Neural cell (in vitro differentiated cells): ENCODE data around the gene TMEM59L. TPM values are rescaled to one million over a fixed set of nuclear protein-coding genes. Genes with fewer than 3 reads are reported as not detected.

Source experiments
- H2AFZ ChIP-seq: fragments of 200-600, 300-800 bp; sonication (generic), shearing (Covaris generic); 2 replicates; pipeline ENCODE4 v1.6.0; 2014; ENCODE audit warnings: low read depth, mild to moderate bottlenecking, antibody characterized with exemption, low read length, moderate library complexity
- H3F3A ChIP-seq: fragments of 200-600 bp; shearing (Covaris generic); 2 replicates; pipeline ENCODE4 v1.6.1; 2016; ENCODE audit warnings: mild to moderate bottlenecking, moderate library complexity, mixed read lengths, antibody characterized with exemption, low read length; ENCODE audit not compliant: insufficient read depth, poor library complexity, severe bottlenecking
- H3K27ac ChIP-seq: fragments of 200-600, 300-800 bp; sonication (generic), shearing (Covaris generic); 2 replicates; pipeline ENCODE4 v1.5.1; 2014; ENCODE audit warnings: mild to moderate bottlenecking, low read length, moderate library complexity
- H3K27me3 ChIP-seq: fragments of 300-800, 200-600 bp; sonication (generic), shearing (Covaris generic); 2 replicates; pipeline ENCODE4 v1.6.0; 2014; ENCODE audit warnings: mild to moderate bottlenecking, low read depth, low read length, moderate library complexity; ENCODE audit not compliant: insufficient read depth
- H3K36me3 ChIP-seq: fragments of 300-800, 200-600 bp; sonication (generic), shearing (Covaris generic); 2 replicates; pipeline ENCODE4 v1.5.1; 2014; ENCODE audit warnings: mild to moderate bottlenecking, antibody characterized with exemption, low read length, moderate library complexity; ENCODE audit not compliant: insufficient read depth
- H3K4me2 ChIP-seq: fragments of 300-800, 200-600 bp; sonication (generic), shearing (Covaris generic); 2 replicates; pipeline ENCODE4 v1.6.0; 2014; ENCODE audit warnings: mild to moderate bottlenecking, low read length
- H3K4me3 ChIP-seq: fragments of 300-800, 200-600 bp; sonication (generic), shearing (Covaris generic); 2 replicates; pipeline ENCODE4 v1.5.1; 2014; ENCODE audit warnings: mild to moderate bottlenecking, low read length, moderate library complexity
- H3K79me2 ChIP-seq: fragments of 200-600 bp; shearing (Covaris generic); replicated peaks from 2 replicates; pipeline ENCODE4 v1.6.0; 2014; ENCODE audit warnings: mild to moderate bottlenecking, low read length, moderate library complexity; ENCODE audit not compliant: insufficient read depth
- H3K9ac ChIP-seq: fragments of 300-800, 200-600 bp; sonication (generic), shearing (Covaris generic); 2 replicates; pipeline ENCODE4 v1.6.1; 2016; ENCODE audit warnings: mild to moderate bottlenecking, low read length, mixed read lengths
- H3K9me2 ChIP-seq: fragments of 200-600 bp; shearing (Covaris generic); 2 replicates; pipeline ENCODE4 v1.6.1; 2016; ENCODE audit warnings: mild to moderate bottlenecking, low read length, mixed read lengths; ENCODE audit not compliant: insufficient read depth
- H3K9me3 ChIP-seq: fragments of 200-600, 300-800 bp; sonication (generic), shearing (Covaris generic); 2 replicates; pipeline ENCODE4 v1.6.1; 2016; ENCODE audit warnings: mild to moderate bottlenecking, mixed run types, low read length, moderate library complexity, mixed read lengths
- H4K20me1 ChIP-seq: fragments of 200-600 bp; shearing (Covaris generic); 2 replicates; pipeline ENCODE4 v1.6.1; 2016; ENCODE audit warnings: mild to moderate bottlenecking, mixed run types; ENCODE audit not compliant: insufficient read depth
- EP300 ChIP-seq: fragments of 450-650 bp; conservative IDR thresholded peaks from 2 replicates; pipeline ENCODE4 v1.6.1; 2014; ENCODE audit warnings: antibody characterized with exemption, mild to moderate bottlenecking, moderate library complexity; ENCODE audit not compliant: poor library complexity, severe bottlenecking
- EZH2 ChIP-seq: fragments of 200-600, 300-800 bp; shearing (Covaris generic), sonication (generic); IDR thresholded peaks from 2 replicates; pipeline ENCODE4 v1.6.1; 2014; ENCODE audit warnings: antibody characterized with exemption, low read length, borderline replicate concordance, mild to moderate bottlenecking; ENCODE audit not compliant: insufficient read depth, poor library complexity, severe bottlenecking
- MXI1 ChIP-seq: fragments of 450-650 bp; conservative IDR thresholded peaks from 2 replicates; pipeline ENCODE4 v1.6.1; 2014; ENCODE audit warnings: antibody characterized with exemption, mild to moderate bottlenecking; ENCODE audit not compliant: poor library complexity, severe bottlenecking
- POLR2AphosphoS5 ChIP-seq: IDR thresholded peaks from 2 replicates; pipeline ENCODE4 v1.6.1; 2012
- RAD21 ChIP-seq: fragments of 450-650 bp; conservative IDR thresholded peaks from 2 replicates; pipeline ENCODE4 v1.6.1; 2014; ENCODE audit warnings: antibody characterized with exemption, mild to moderate bottlenecking, moderate library complexity
- SMC3 ChIP-seq: fragments of 450-650 bp; conservative IDR thresholded peaks from 2 replicates; pipeline ENCODE4 v1.6.1; 2014; ENCODE audit warnings: antibody characterized with exemption, mild to moderate bottlenecking, moderate library complexity; ENCODE audit not compliant: poor library complexity
- TAF1 ChIP-seq: IDR thresholded peaks from 2 replicates; pipeline ENCODE4 v1.6.1; 2012; ENCODE audit warnings: low read depth
- polyA plus RNA-seq: library from polyadenylated mRNA; depleted of rRNA; stranded (reverse); fragments of >200 nt; gene quantifications from 2 replicates; pipeline ENCODE4 v1.2.3, GENCODE V29; 2014
- TF ChIP-seq, protein P1 (sequence below): IDR thresholded peaks from 2 replicates; pipeline ENCODE4 v1.6.1; 2012; ENCODE audit warnings: borderline replicate concordance
- TF ChIP-seq, protein P2 (sequence below): fragments of 450-650 bp; IDR thresholded peaks from 2 replicates; pipeline ENCODE4 v1.5.1; 2014; ENCODE audit warnings: antibody characterized with exemption, mild to moderate bottlenecking, moderate library complexity; ENCODE audit not compliant: poor library complexity, severe bottlenecking

TMEM59L gene
- polyA plus RNA-seq, 1 donor from 2014 or later = 138 TPM

DNA sequence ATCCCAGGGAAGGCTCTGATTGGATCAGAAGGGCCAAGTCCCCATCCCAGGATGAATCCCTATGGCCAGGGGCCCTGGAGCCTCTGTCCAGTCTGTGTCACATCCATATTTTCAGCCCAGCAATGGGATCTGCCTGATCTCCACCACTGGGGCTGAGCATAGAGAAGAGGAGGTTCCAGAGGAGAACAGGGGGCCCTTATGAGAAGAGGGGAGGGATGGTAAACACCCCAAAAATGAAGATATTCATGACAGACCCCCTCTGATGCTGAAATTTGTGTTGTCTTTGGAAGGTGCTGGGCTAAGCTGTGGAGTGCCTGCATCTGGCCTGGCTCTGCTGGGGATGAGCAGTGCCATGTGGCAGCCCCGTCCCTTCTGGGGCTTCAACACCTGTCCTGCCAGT, 38.6 kb downstream of the TMEM59L start:
- H3K4me2 ChIP-seq = no peak overlapping the region
- TF ChIP-seq EP300 (no peak), EZH2 (no peak), RAD21 (no peak), TAF1 (no peak), POLR2AphosphoS5 (no peak)
- TF ChIP-seq, protein P1, sequence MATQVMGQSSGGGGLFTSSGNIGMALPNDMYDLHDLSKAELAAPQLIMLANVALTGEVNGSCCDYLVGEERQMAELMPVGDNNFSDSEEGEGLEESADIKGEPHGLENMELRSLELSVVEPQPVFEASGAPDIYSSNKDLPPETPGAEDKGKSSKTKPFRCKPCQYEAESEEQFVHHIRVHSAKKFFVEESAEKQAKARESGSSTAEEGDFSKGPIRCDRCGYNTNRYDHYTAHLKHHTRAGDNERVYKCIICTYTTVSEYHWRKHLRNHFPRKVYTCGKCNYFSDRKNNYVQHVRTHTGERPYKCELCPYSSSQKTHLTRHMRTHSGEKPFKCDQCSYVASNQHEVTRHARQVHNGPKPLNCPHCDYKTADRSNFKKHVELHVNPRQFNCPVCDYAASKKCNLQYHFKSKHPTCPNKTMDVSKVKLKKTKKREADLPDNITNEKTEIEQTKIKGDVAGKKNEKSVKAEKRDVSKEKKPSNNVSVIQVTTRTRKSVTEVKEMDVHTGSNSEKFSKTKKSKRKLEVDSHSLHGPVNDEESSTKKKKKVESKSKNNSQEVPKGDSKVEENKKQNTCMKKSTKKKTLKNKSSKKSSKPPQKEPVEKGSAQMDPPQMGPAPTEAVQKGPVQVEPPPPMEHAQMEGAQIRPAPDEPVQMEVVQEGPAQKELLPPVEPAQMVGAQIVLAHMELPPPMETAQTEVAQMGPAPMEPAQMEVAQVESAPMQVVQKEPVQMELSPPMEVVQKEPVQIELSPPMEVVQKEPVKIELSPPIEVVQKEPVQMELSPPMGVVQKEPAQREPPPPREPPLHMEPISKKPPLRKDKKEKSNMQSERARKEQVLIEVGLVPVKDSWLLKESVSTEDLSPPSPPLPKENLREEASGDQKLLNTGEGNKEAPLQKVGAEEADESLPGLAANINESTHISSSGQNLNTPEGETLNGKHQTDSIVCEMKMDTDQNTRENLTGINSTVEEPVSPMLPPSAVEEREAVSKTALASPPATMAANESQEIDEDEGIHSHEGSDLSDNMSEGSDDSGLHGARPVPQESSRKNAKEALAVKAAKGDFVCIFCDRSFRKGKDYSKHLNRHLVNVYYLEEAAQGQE = no peak
- no peak overlapping the region for H3K9ac ChIP-seq

DNA sequence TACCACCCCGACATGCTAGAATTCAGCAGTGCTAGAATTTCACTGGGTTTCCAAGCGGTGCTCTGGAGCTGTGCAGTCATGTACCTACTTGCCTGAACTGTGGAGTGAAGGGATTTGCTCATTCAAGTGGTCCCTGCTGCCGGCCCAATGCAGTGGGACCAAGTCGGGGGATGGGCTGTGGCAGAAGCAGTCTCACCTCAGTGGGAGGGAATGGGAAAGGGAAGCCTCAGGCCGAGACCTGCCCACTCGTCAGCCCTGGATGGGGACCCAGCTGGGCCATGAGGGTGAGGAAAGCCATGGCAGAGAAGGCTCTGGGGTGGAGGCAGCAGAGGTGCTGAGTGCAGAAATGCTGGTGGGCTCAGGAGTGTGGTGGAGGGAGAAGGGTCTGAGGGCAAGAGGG, 39.1 kb downstream of the TMEM59L start:
- H2AFZ ChIP-seq = no peak overlapping the region

More for the DNA sequence above, 38.6 kb downstream of the TMEM59L start:
- H3F3A ChIP-seq = no peaks in the 10 kb centered on the region
- H3K79me2 ChIP-seq = no peaks in the 10 kb centered on the region
- H2AFZ ChIP-seq = no peak overlapping the region
- H3K4me3 ChIP-seq = no peak overlapping the region
- H3K9me2 ChIP-seq = no peaks in the 10 kb centered on the region
- H3K27ac ChIP-seq = no peak overlapping the region
- no peaks in the 10 kb centered on the region for H3K27me3 ChIP-seq
- no peaks in the 10 kb centered on the region for H3K36me3 ChIP-seq
- no peaks in the 10 kb centered on the region for H4K20me1 ChIP-seq
- no peaks in the 10 kb centered on the region for H3K9me3 ChIP-seq

More for the DNA sequence above, 39.1 kb downstream of the TMEM59L start:
- no peak overlapping the region for H3K9ac ChIP-seq
- no peaks in the 10 kb centered on the region for H3K36me3 ChIP-seq
- H3K9me2 ChIP-seq = no peaks in the 10 kb centered on the region
- no peaks in the 10 kb centered on the region for H3F3A ChIP-seq
- no peak overlapping the region for H3K27ac ChIP-seq
- H3K4me3 ChIP-seq = no peak overlapping the region
- no peaks in the 10 kb centered on the region for H3K27me3 ChIP-seq
- H3K9me3 ChIP-seq = no peaks in the 10 kb centered on the region
- no peaks in the 10 kb centered on the region for H3K79me2 ChIP-seq
- no peaks in the 10 kb centered on the region for H4K20me1 ChIP-seq
- H3K4me2 ChIP-seq = no peak overlapping the region
- TF ChIP-seq, protein P2, sequence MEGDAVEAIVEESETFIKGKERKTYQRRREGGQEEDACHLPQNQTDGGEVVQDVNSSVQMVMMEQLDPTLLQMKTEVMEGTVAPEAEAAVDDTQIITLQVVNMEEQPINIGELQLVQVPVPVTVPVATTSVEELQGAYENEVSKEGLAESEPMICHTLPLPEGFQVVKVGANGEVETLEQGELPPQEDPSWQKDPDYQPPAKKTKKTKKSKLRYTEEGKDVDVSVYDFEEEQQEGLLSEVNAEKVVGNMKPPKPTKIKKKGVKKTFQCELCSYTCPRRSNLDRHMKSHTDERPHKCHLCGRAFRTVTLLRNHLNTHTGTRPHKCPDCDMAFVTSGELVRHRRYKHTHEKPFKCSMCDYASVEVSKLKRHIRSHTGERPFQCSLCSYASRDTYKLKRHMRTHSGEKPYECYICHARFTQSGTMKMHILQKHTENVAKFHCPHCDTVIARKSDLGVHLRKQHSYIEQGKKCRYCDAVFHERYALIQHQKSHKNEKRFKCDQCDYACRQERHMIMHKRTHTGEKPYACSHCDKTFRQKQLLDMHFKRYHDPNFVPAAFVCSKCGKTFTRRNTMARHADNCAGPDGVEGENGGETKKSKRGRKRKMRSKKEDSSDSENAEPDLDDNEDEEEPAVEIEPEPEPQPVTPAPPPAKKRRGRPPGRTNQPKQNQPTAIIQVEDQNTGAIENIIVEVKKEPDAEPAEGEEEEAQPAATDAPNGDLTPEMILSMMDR = no peak
- TF ChIP-seq TAF1 (no peak), POLR2AphosphoS5 (no peak), EP300 (no peak), RAD21 (no peak), EZH2 (no peak), MXI1 (no peak), SMC3 (no peak)
- TF ChIP-seq, protein P1 = no peak
